B cell (primary cell): ENCODE measurements around the gene PCSK2.

Source experiments
- CTCF ChIP-seq: fragments of 200-600 bp; IDR thresholded peaks from one replicate; pipeline ENCODE4 v1.8.0; 2022; ENCODE audit warnings: antibody characterized with exemption, mild to moderate bottlenecking
- EZH2 ChIP-seq: IDR thresholded peaks from 2 replicates; pipeline ENCODE4 v1.6.1; 2012; ENCODE audit warnings: borderline replicate concordance, low read depth, mild to moderate bottlenecking, moderate library complexity, low read length; ENCODE audit not compliant: insufficient read depth, poor library complexity, severe bottlenecking

- TF ChIP-seq CTCF, result no peak
- TF ChIP-seq EZH2, result no peak
These were observed 46.9 kb downstream of the PCSK2 start for GRCh38 chr20:17273717-17274116.
